GM15510 (cell line): ENCODE measurements around the gene UPF2.

Experiments
- POLR2A ChIP-seq: IDR thresholded peaks from 3 replicates; pipeline ENCODE4 v1.6.1; 2011; ENCODE audit warnings: borderline replicate concordance; ENCODE audit not compliant: insufficient read length; ENCODE audit errors: extremely low read depth

UPF2 gene

DNA sequence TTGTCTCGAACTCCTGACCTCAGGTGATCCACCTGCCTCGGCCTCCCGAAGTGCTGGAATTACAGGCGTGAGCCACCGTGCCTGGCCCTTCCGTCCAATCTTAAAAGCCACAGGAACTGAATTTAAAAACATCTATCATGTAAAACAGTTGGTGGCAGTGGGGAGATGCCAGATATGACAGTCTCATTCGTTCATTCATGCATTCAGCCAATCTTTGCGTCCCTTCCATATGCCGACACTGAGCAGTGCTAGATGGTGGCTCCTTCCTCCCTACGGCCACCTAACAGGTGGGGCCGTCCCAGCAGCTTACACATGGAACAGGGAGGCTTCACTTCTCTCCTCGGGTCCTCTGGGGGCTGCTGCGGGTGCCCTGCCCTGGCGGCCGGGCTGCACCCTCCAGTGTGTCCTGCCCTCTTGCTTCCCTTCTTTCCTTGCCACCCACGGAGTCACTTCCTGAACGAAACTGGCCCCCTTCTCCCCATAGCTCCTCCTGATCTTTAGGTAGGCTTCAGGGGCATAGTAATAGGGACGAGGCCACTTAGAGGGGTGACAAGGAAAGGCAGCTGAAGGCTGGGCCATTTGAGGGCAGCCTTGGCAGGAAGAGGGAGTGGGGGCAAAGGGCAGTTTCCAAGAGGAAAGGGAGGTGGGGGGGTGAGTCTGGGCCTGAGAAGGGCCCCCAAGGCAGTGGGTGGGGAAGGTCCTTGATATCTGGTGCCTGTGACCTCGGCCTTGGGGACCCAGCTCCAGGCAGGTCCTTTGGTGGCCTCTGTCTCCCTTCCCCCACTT is 165.6 kb downstream of the UPF2 start:
- no peak for TF ChIP-seq POLR2A

GRCh38 chr10:11876324-11876723 is 166.3 kb downstream of the UPF2 start:
- TF ChIP-seq POLR2A: no peak

GRCh38 chr10:11875494-11876281 is 166.9 kb downstream of the UPF2 start:
- no peak for TF ChIP-seq POLR2A

- TF ChIP-seq POLR2A: no peak
Observed at GRCh38 chr10:11874568-11875493, 167.8 kb downstream of the UPF2 start.

DNA sequence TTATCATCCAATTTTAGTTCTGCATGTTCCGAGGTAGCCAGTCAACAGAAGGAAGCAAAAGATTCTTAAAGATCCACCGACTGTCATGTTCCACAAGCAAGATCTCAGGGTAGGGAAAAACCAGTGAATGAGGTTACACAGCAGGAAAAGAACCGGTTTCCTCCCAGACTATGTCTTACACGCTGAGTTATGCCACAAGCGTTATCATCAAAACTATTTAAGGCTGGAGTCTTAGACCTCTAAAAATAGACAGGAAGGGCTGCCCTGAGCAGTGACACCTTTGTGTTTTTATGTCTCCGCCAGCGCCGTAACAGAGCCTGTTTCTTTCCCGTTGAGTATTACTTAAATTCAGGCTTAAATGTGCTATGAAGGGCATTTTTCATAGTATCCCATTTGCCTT is 171.1 kb downstream of the UPF2 start:
- no peak for TF ChIP-seq POLR2A

DNA sequence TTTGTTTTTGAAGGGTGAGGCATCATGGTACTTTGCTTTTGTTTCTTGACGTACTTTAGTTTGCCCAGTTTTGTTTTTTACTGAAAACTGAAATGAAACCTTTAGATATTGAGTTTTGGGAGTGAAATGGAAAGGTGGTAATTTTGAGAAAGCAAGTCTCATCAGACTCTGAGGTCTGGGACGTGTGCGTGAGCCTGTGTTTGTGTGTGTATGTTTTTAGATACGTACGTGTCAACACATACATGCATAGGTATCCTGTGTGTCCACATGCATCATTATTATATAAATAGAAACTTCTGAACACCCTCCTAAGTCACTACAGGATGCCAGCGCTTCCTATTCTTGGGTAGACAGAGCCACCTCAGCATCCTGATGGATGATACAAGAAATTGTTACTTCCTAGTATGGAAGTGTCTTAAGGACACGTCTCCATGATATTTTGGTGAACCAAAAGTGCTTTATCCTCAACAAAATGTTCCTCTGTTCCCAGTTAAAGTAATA is 171.7 kb downstream of the UPF2 start:
- TF ChIP-seq POLR2A: no peak

GRCh38 chr10:11870461-11870780 is 172.2 kb downstream of the UPF2 start:
- no peak for TF ChIP-seq POLR2A
